Measurements from ENCODE around the gene EGFL6. TPM values are rescaled to one million over a fixed set of nuclear protein-coding genes. Genes with fewer than 3 reads are reported as not detected.
"Not testable (repeated sequence)": the region's sequence is repeated elsewhere in the genome, so short reads cannot be mapped to it uniquely, and the experiment has no call there.

Gene EGFL6
- polyA plus RNA-seq, 1 donor: 53.7 TPM

DNA sequence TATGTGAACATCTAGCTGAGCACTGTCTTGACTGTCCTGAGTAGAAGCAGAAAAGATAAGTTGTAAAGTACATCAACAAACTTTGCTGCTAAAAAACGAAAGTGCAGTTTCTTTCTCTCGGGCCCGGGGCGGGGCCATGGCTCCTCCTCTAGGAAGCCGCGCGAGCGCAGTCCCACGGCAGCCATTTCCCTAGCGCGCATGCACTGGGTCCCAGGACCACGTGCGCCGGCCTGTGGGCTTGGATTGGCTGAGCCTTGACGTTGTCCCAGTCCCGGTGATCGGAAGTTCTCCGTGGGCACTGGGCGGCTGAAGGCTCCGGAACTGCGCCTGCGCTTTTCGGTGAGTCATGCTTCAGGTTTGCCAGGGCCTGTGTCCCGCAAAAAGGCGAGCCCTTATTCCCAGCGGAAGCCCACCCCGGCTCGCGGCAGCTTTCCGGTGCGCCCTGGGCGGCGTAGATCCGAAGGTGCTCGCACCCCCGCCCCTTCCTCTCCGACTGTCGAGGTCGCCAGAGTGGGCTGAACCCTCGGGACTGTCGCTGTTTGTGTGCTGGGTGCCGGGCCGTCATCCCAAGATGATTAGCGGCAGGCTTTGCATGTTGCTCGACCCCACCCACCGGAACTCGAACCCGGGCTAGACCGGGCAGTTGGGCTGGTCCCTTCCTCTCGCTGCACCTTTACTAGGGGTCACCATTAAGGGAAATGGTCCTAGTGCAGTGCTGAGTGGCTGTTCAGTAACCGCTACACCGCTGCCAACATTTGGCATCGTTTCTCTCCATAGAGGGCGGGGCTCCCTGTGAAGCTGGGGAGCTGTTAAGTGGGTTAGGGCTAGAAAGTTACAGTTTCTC lies 83.7 kb downstream of the EGFL6 start, which contains the start of gene TCEANC:
Gene TCEANC, plus strand, starts transcription at position 292 of the 844 bp plus-strand sequence. CDS start 9,368 bp downstream, outside the sequence.
- peak; percentile 92 for DNase-seq

DNA sequence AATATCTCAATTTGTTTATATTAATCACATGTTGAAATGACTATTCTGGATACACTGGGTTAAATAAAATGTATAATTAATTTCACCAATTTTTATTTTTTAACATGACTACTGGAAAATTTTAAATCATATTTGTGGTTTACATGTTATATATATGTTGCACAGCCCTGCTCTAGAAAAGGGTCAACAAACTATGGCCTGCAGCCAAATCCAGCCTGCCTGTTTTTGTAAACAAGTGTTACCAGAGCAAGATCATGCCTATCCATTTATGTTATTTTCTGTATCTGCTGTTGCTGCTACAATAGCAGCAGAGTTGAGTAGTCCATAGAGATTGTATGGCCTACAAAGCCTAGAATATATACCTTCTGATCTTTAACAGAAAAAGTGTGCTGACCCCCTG lies 84.7 kb downstream of the EGFL6 start:
- no peak for DNase-seq

DNA sequence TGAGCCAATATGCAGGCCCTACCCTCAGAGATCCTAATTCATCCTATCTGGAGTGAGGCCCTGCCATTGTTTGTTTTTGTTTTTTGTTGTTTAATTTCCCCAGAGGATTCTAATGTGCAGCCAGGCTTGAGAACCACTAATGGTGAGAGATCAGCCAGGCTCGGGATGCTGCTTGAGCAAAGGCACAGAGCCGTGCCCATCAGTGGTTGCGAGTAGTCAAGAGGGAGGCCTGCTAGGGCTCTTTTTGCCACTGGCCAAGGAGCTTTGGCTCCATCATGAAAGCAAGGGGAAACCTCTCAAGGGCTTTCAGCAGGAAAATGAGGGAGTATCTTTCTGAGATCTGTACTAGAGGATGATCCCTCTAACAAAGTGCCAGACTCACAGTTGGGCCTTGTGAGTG lies 86.3 kb downstream of the EGFL6 start:
- DNase-seq: no peak

DNA sequence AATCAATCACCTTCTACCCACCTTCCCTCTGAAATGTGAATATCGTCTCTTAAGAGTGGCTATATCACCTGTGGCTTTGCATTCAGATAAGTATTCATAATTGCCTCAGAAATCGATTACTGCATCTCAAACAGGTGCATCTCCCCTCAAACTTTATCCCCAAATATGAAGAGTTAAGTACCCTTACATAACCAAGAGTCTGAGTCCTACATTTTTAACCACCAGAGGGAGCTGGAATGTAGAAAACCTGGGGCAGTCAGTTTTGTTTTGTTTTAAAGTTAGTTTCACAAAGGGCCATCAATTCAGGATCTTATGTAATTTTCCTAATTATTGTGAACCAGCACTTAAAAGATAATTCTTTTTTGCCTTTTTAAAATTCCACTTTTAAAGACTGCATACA lies 89.2 kb downstream of the EGFL6 start:
- no peak for DNase-seq

DNA sequence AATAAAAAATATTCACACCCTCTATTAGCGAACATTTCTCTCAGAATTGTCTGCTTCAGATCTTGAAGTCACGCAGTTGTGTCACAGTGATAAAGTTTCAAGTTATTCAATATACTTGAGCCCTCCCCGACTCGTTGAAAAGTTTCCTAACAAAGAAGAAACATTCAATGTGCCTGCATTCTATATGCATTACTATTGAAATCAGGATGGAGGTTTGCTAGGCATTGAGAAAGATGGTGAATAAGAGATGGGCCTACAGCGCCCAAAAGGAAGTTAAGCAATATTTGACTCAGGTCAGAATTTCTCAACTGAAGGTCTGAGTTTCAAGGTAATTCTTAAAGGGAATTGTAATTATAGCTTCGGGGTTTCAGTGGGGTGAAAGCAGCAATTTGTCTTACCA lies 89.7 kb downstream of the EGFL6 start:
- no peak for DNase-seq

DNA sequence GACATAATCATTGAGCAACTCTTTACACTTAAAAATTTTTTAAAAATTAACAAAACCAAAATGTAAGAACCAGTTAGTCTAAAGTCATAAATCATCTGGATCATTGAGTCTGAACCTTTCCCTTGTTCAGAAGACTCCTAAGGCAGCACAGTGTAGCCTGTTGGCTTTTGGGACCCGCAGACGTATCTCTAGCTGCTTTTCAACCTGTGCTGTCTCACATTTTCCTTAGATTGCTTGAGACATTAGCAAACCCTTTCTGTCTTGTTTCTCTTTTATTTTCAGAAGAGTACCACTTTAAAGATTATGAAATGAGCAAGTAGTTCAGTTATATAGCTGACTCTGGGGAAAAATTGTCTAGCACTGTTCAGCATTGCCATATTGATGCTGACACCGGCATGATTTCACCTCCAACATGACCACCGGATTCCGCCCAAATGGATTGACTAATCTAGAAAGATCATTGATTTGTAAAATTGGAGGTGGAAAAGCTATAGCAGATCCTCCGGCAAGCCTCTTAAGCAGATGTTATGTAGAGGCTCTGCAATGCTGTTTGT lies 92.4 kb downstream of the EGFL6 start:
- no peak for DNase-seq

DNA sequence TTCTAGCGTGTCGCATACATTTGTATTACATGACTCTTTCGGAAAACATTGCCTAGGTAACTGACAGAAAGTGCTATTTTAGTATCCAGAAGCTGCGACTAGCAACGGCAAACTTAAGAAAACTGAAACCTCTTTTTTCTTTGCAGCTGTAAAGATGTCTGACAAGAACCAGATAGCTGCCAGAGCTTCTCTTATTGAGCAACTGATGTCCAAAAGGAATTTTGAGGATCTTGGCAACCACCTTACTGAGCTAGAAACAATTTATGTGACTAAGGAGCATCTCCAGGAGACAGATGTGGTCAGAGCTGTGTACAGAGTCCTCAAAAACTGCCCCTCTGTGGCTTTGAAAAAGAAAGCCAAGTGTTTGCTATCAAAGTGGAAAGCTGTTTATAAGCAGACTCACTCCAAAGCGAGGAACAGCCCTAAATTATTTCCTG lies 93.0 kb downstream of the EGFL6 start:
- DNase-seq: peak; percentile 36

DNA sequence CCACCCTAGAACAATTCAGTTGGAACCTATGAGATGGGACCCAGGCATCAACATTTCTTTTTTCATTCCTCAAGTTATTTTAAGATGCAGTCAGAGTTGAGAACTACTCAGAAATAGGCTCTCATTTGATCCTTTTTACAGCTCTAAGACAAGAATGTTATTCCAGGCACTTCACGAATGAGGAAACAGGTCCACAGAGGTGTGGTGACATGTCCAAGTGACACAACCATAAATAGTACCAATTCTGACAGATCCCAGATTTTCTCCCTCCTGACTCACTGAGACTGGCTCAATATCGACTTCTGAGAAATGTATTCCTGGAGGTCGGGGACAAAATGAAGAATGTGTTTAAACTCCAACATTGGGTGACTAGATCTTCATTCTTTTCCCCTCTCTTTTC lies 94.6 kb downstream of the EGFL6 start:
- no peak for DNase-seq

DNA sequence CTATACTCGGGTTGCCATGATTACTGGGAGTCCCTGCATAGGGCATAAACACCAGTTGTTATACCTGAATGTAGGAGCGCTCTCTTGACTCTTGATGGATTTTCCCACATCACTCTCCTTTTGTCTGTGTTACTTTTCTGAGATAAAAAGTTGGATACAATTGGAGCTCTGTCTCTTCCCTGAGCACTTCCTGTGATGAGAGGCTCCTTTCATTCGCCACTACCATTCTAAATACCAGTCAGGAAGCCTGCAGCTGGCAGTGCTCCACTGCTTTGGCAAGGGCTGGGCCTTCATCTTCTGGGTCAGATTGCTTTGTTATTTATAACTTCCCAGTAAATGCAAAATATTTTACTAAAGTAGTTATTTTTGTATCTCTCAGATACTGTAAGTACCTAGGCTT lies 97.4 kb downstream of the EGFL6 start:
- no peak for DNase-seq

DNA sequence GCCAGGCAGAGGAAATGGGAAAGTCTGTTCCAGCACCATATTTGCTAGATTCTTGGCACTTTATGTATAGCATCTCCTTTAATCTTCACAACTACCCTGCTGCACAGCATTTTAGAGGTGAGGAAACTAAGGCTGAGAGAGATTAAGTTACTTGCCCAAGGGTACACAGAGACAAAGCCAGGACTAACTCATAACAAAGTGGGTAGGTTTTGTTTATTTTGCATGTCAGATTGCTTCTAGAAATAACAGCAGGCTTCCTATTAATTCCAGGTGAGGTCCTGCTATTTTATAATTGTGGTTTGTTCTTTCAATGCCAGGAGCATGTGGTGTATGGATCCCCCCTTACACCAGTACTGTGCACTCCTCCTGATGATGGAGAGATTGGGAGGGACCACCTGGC lies 98.5 kb downstream of the EGFL6 start:
- no peak for DNase-seq

DNA sequence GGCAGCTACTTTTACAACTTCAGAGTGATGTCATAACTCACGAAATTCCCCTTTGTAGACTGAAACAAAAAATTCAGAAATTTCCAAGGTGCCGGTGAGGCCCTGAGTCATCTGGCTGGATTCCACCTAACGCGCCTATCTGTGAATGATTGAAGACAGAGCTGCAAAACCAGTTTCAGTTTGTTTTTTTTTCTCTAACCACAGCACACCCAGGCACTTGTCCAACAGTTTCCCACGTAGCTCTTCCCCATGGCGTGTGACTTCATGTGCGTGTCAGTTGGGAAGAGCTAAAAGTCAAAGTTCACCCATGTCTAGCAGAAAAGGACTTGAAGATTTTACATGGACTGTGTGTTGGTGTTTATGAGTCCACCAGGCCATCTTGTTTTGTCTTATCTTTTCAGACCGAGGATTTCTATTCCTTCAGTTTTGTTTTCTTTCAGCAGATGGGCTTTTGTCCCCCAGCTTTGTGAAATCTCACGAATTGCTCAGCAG lies 99.9 kb downstream of the EGFL6 start:
- no peak for DNase-seq

DNA sequence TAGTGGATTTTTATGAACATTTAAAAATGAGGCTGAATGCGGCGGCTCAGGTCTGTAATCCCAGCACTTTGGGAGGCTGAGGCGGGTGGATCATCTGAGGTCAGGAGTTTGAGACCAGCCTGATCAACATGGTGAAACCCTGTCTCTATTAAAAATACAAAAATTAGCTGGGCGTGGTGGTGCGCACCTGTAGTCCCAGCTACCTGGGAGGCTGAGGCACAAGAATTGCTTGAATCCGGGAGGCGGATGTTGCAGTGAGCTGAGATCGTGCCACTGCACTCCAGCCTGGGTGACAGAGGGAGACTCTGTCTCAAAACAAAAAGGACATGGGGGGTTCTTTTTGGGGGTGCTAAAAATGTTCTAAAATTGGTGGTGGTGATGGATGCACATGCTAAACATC lies 100.4 kb downstream of the EGFL6 start:
- DNase-seq: not testable (repeated sequence)

DNA sequence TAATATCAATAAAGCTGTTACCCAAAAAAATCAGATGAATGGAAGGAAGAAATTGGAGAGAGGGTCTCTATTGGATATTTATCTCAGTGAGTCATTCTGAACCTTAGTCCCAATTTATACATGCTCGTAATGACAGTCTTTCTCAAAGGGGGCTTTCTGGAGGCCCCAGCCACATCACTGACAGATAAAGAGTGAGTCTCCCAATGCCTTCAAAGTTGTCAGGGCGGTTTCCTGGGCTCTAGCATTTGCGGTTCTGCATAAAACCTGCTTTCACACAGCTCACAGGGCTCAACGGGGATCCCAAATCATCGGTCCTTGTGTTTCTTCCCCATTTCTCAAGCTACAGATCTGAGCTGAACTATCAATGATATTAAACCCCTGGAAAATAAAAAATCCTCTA lies 100.8 kb downstream of the EGFL6 start:
- no peak for DNase-seq

DNA sequence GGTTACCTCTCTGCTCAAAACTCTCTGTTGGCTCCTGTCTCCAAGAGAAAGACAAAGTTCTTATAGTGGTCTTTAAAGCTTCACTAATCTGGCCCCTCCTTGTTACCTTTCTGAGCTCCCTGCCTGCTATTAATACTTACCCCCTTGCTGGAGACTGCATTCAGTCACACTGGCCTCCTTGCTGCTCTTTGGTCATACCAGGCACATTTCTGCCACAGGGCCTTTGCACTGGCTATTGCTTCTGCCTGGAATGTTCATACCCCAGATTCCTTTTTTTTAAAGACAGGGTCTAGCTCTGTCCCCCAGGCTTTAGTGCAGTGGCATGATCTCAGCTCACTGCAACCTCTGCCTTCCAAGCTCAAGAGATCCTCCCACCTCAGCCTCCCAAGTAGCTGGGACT lies 103.6 kb downstream of the EGFL6 start:
- DNase-seq: no peak

DNA sequence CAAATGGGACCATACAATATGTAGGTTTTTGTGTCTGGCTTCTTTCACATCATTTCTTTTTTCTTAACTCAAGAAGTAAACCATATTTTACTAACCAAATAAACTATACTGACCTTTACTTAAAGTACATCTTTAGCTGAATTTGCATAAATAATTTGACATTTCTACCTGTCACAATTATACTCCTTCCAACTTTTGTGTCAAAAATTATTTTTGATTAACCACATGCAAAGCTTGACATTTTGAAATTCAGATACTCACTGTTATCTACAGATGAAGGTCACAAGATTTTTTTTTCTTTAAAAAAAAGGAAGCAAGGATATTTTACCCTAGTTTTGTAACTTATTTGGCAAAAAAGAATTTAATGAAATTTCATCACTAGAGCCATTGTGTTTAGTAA lies 107.5 kb downstream of the EGFL6 start:
- no peak for DNase-seq

DNA sequence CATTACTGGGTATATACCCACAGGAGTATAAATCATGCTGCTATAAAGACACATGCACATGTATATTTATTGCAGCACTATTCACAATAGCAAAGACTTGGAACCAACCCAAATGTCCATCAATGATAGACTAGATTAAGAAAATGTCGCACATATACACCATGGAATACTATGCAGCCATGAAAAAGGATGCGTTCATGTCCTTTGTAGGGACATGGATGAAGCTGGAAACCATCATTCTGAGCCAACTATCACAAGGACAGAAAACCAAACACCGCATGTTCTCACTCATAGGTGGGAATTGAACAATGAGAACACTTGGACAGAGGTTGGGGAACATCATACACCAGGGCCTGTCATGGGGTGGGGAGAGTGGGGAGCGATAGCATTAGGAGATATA lies 110.3 kb downstream of the EGFL6 start:
- not testable (repeated sequence) for DNase-seq

DNA sequence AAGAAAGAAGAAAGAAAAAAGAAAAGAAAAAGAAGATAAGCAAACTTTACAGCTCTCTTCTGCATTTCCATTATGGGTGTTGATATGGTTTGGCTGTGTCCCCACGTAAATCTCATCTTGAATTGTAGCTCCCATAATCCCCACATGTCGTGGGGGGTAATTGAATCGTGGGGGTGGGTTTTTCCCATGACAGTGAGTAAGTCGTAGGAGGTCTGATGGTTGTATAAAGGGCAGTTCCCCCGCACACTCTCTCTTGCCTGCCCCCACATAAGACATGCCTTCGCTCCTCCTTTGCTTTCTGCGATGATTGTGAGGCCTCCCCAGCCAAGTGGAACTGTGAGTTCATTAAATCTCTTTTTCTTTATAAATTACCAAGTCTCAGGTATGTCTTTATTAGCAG lies 112.2 kb downstream of the EGFL6 start:
- DNase-seq: no peak

Other genes with a start within 250 kb of the EGFL6 start
- gene ATXN3L, start 249.5 kb upstream of the EGFL6 start, polyA plus RNA-seq (ENCODE audit: insufficient read length): not detected
- gene TCEANC, start 83.5 kb downstream of the EGFL6 start, polyA plus RNA-seq (ENCODE audit: insufficient read length): 4.2 TPM
- gene RAB9A, start 119.5 kb downstream of the EGFL6 start, polyA plus RNA-seq (ENCODE audit: insufficient read length): 14.0 TPM
- 10.4 TPM for gene TRAPPC2, start 165.0 kb downstream of the EGFL6 start, polyA plus RNA-seq (ENCODE audit: insufficient read length)
- 21.6 TPM for gene OFD1, start 165.1 kb downstream of the EGFL6 start, polyA plus RNA-seq (ENCODE audit: insufficient read length)
- 18.1 TPM for gene GPM6B, start 247.5 kb downstream of the EGFL6 start, polyA plus RNA-seq (ENCODE audit: insufficient read length)

All from hindlimb muscle (tissue), 1 donor.